HL-60 (cell line): ENCODE results near the gene SEMA3B. TPM values are rescaled to one million over a fixed set of nuclear protein-coding genes. Genes with fewer than 3 reads are reported as not detected.

Experiments used
- microRNA-seq: library from miRNA; unstranded; fragments of <30 nt; microRNA quantifications from one replicate; pipeline ENCODE4, GENCODE V29; 2018

The SEMA3B gene

Small RNA genes within 50 kb of the gene (microRNA-seq; reads per million reads assigned to microRNA genes)
- not detected for gene MIR5787
